Epithelial cell of proximal tubule (primary cell): ENCODE data around the gene ADAM12. TPM values are rescaled to one million over a fixed set of nuclear protein-coding genes. Genes with fewer than 3 reads are reported as not detected.

ENCODE experiments used
- DNase-seq: peaks from one replicate; pipeline ENCODE4 v3.0.0-alpha.2; 2011; ENCODE audit warnings: low read depth
- H3K4me3 ChIP-seq: 2 replicates; pipeline ENCODE4 v1.5.1; 2011; ENCODE audit warnings: low read depth, mild to moderate bottlenecking, low read length
- total RNA-seq: library from RNA; depleted of rRNA; stranded (reverse); fragments of >200 nt; gene quantifications from 2 replicates; pipeline ENCODE4 v1.2.3, GENCODE V29; 2015
- TF ChIP-seq, protein P1 (sequence below): conservative IDR thresholded peaks from 2 replicates; pipeline ENCODE4 v1.5.1; 2012; ENCODE audit warnings: low read depth, mild to moderate bottlenecking, low read length

ADAM12 gene
- total RNA-seq, 1 donor from 2014 or later, result 3.2 TPM

GRCh38 chr10:126084369-126084768 is 303.9 kb downstream of the ADAM12 start:
- no peak overlapping the region for H3K4me3 ChIP-seq
- TF ChIP-seq, protein P1, sequence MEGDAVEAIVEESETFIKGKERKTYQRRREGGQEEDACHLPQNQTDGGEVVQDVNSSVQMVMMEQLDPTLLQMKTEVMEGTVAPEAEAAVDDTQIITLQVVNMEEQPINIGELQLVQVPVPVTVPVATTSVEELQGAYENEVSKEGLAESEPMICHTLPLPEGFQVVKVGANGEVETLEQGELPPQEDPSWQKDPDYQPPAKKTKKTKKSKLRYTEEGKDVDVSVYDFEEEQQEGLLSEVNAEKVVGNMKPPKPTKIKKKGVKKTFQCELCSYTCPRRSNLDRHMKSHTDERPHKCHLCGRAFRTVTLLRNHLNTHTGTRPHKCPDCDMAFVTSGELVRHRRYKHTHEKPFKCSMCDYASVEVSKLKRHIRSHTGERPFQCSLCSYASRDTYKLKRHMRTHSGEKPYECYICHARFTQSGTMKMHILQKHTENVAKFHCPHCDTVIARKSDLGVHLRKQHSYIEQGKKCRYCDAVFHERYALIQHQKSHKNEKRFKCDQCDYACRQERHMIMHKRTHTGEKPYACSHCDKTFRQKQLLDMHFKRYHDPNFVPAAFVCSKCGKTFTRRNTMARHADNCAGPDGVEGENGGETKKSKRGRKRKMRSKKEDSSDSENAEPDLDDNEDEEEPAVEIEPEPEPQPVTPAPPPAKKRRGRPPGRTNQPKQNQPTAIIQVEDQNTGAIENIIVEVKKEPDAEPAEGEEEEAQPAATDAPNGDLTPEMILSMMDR, result no peak

GRCh38 chr10:126083009-126083408 is 305.3 kb downstream of the ADAM12 start:
- no peak for DNase-seq
- no peak overlapping the region for H3K4me3 ChIP-seq

More at GRCh38 chr10:126084369-126084768, 303.9 kb downstream of the ADAM12 start:
- DNase-seq, result no peak

GRCh38 chr10:126081841-126082466 is 306.3 kb downstream of the ADAM12 start:
- no peak for DNase-seq
- H3K4me3 ChIP-seq, result no peak overlapping the region
- TF ChIP-seq, protein P1, result no peak

More at GRCh38 chr10:126083009-126083408, 305.3 kb downstream of the ADAM12 start:
- TF ChIP-seq, protein P1, result no peak

GRCh38 chr10:126080879-126081411 is 307.3 kb downstream of the ADAM12 start:
- TF ChIP-seq, protein P1, result no peak
- H3K4me3 ChIP-seq, result no peak overlapping the region
- no peak for DNase-seq

DNA sequence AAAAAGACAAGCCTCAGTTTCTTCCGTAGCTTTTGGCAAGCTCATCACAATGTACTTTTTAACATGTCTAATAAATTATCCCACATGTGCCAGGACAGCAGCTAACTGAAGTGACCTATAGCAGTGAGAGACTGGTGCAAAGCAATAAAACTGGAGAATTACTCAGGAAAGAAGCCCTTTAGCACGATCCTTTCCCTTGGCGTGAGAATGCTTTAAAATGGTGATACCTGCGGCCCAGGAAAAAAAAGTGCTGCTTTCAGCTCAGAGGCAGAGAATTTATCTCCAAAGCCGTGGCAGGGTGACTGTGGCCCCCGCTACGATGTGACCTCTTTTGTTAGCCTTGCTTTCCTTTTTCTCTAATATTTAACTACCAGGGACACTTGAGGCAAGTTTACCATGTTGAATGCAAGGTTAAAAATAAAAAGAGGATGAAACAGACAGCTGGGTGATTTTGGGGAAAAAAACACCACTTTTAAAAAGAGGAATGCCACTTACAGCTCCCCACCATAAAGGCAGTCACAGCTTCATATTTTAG is 307.9 kb downstream of the ADAM12 start:
- no peak for DNase-seq
- no peak overlapping the region for H3K4me3 ChIP-seq
- TF ChIP-seq, protein P1, result no peak

- DNase-seq, result no peak
- no peak overlapping the region for H3K4me3 ChIP-seq
- TF ChIP-seq, protein P1, result no peak
Observed at GRCh38 chr10:126075009-126075408, 313.3 kb downstream of the ADAM12 start.
